HEK293 (cell line): ENCODE results near the gene ZNF215.
A peak's percentile ranks its signal among the peaks of the same experiment; 100 is the strongest.

Experiments used
- CTCF ChIA-PET: fragments of 350-600 bp; formaldehyde crosslinking; extraction: SDS; loops from one replicate; lab custom pipeline; 2021; ENCODE audit warnings: antibody characterized with exemption; lab: Yijun Ruan, JAX
- POLR2A ChIA-PET: fragments of 300-600 bp; formaldehyde crosslinking; extraction: SDS; loops from one replicate; lab custom pipeline; 2020; ENCODE audit warnings: antibody characterized with exemption, inconsistent platforms; lab: Yijun Ruan, JAX
- H3K27ac ChIP-seq: fragments of 200-500 bp; sonication (Bioruptor generic); 2 replicates; pipeline ENCODE4 v1.5.1; 2014; ENCODE audit warnings: low read depth, low read length, control low read depth, inconsistent platforms; ENCODE audit errors: extremely low read depth
- H3K36me3 ChIP-seq, 2 experiments: fragments of 200-500 bp in 1 of 2; sonication (Bioruptor generic) in 1 of 2; 1 replicate in 1 of 2; 2 replicates in 1 of 2; pipeline ENCODE4 v1.5.1; 2014 to 2017; ENCODE audit warnings: inconsistent platforms in 2 of 2, low read length in 2 of 2; ENCODE audit not compliant: control insufficient read depth in 2 of 2, insufficient read depth in 1 of 2
- H3K4me1 ChIP-seq: fragments of 200-500 bp; sonication (Bioruptor generic); 2 replicates; pipeline ENCODE4 v1.5.1; 2014; ENCODE audit warnings: mild to moderate bottlenecking, low read length, inconsistent platforms; ENCODE audit not compliant: control insufficient read depth, insufficient read depth
- H3K4me3 ChIP-seq: 2 replicates; pipeline ENCODE4 v1.5.1; 2011; ENCODE audit warnings: low read depth, mild to moderate bottlenecking, control low read depth, low read length, moderate library complexity
- H3K9me3 ChIP-seq: fragments of 200-500 bp; sonication (Bioruptor generic); 2 replicates; pipeline ENCODE4 v1.5.1; 2014; ENCODE audit warnings: low read depth, low read length, inconsistent platforms; ENCODE audit not compliant: control insufficient read depth, insufficient read depth
- ELK4 ChIP-seq: IDR thresholded peaks from 2 replicates; pipeline ENCODE4 v1.6.1; 2011; ENCODE audit warnings: mild to moderate bottlenecking, low read depth, low read length, borderline replicate concordance
- PRDM6 ChIP-seq: fragments of 450-650 bp; formaldehyde crosslinking; IDR thresholded peaks from 2 replicates; pipeline ENCODE4 v1.5.1; 2017; ENCODE audit warnings: missing biosample characterization, missing genetic modification characterization
- REST ChIP-seq: fragments of 450-650 bp; formaldehyde crosslinking; IDR thresholded peaks from 2 replicates; pipeline ENCODE4 v1.5.1; 2016; ENCODE audit warnings: missing biosample characterization, missing genetic modification characterization
- SALL2 ChIP-seq: fragments of 450-650 bp; formaldehyde crosslinking; IDR thresholded peaks from 2 replicates; pipeline ENCODE4 v1.5.0; 2017; ENCODE audit warnings: missing biosample characterization, mild to moderate bottlenecking, missing genetic modification characterization, borderline replicate concordance
- SP3 ChIP-seq: fragments of 450-650 bp; formaldehyde crosslinking; IDR thresholded peaks from 2 replicates; pipeline ENCODE4 v1.5.1; 2016; ENCODE audit warnings: missing biosample characterization, missing genetic modification characterization
- YY2 ChIP-seq: fragments of 450-650 bp; formaldehyde crosslinking; IDR thresholded peaks from 2 replicates; pipeline ENCODE4 v1.5.1; 2016; ENCODE audit warnings: missing biosample characterization, missing genetic modification characterization
- ZBTB17 ChIP-seq: fragments of 450-650 bp; formaldehyde crosslinking; IDR thresholded peaks from 2 replicates; pipeline ENCODE4 v1.5.1; 2016; ENCODE audit warnings: missing biosample characterization, missing genetic modification characterization
- ZBTB6 ChIP-seq: fragments of 450-650 bp; formaldehyde crosslinking; IDR thresholded peaks from 2 replicates; pipeline ENCODE4 v1.5.1; 2017; ENCODE audit warnings: missing biosample characterization, missing genetic modification characterization
- ZFHX2 ChIP-seq: fragments of 450-650 bp; formaldehyde crosslinking; conservative IDR thresholded peaks from 2 replicates; pipeline ENCODE4 v1.5.1; 2016; ENCODE audit warnings: missing biosample characterization, missing genetic modification characterization
- ZNF140 ChIP-seq: fragments of 450-650 bp; formaldehyde crosslinking; IDR thresholded peaks from 2 replicates; pipeline ENCODE4 v1.5.1; 2016; ENCODE audit warnings: missing biosample characterization, missing genetic modification characterization
- ZNF146 ChIP-seq: fragments of 450-650 bp; formaldehyde crosslinking; IDR thresholded peaks from 2 replicates; pipeline ENCODE4 v1.5.1; 2016; ENCODE audit warnings: missing biosample characterization, missing genetic modification characterization
- ZNF175 ChIP-seq: fragments of 450-650 bp; formaldehyde crosslinking; IDR thresholded peaks from 2 replicates; pipeline ENCODE4 v1.5.1; 2016; ENCODE audit warnings: missing biosample characterization, missing genetic modification characterization
- ZNF335 ChIP-seq: fragments of 450-650 bp; formaldehyde crosslinking; conservative IDR thresholded peaks from 2 replicates; pipeline ENCODE4 v1.5.1; 2016; ENCODE audit warnings: missing biosample characterization, missing genetic modification characterization
- ZNF37A ChIP-seq: fragments of 450-650 bp; IDR thresholded peaks from 2 replicates; pipeline ENCODE4 v1.5.1; 2018; ENCODE audit warnings: missing biosample characterization, missing genetic modification characterization
- ZNF423 ChIP-seq: fragments of 450-650 bp; formaldehyde crosslinking; IDR thresholded peaks from 2 replicates; pipeline ENCODE4 v1.5.1; 2016; ENCODE audit warnings: missing biosample characterization, missing genetic modification characterization
- ZNF426 ChIP-seq: fragments of 450-650 bp; formaldehyde crosslinking; IDR thresholded peaks from 2 replicates; pipeline ENCODE4 v1.5.1; 2017; ENCODE audit warnings: missing biosample characterization, missing genetic modification characterization, mild to moderate bottlenecking, inconsistent platforms, moderate library complexity
- ZNF510 ChIP-seq: fragments of 450-650 bp; formaldehyde crosslinking; IDR thresholded peaks from 2 replicates; pipeline ENCODE4 v1.5.1; 2018; ENCODE audit warnings: mild to moderate bottlenecking, missing genetic modification characterization, missing biosample characterization; ENCODE audit not compliant: insufficient replicate concordance
- ZNF560 ChIP-seq: fragments of 450-650 bp; formaldehyde crosslinking; IDR thresholded peaks from 2 replicates; pipeline ENCODE4 v1.5.1; 2017; ENCODE audit warnings: missing biosample characterization, missing genetic modification characterization, borderline replicate concordance
- ZNF596 ChIP-seq: fragments of 450-650 bp; IDR thresholded peaks from 2 replicates; pipeline ENCODE4 v1.5.0; 2018; ENCODE audit warnings: missing biosample characterization, mild to moderate bottlenecking, missing genetic modification characterization, moderate library complexity
- ZNF629 ChIP-seq: fragments of 450-650 bp; formaldehyde crosslinking; IDR thresholded peaks from 2 replicates; pipeline ENCODE4 v1.5.1; 2017; ENCODE audit warnings: missing biosample characterization, missing genetic modification characterization
- ZNF645 ChIP-seq: fragments of 450-650 bp; formaldehyde crosslinking; IDR thresholded peaks from 2 replicates; pipeline ENCODE4; 2016; ENCODE audit warnings: missing biosample characterization, missing genetic modification characterization
- ZNF670 ChIP-seq: fragments of 450-650 bp; formaldehyde crosslinking; IDR thresholded peaks from 2 replicates; pipeline ENCODE4 v1.5.1; 2016; ENCODE audit warnings: missing biosample characterization, missing genetic modification characterization, low read depth
- ZNF777 ChIP-seq: fragments of 450-650 bp; formaldehyde crosslinking; IDR thresholded peaks from 2 replicates; pipeline ENCODE4 v1.5.1; 2017; ENCODE audit warnings: missing biosample characterization, missing genetic modification characterization, borderline replicate concordance
- ZXDB ChIP-seq: fragments of 450-650 bp; formaldehyde crosslinking; IDR thresholded peaks from 2 replicates; pipeline ENCODE4 v1.5.1; 2016; ENCODE audit warnings: missing biosample characterization, missing genetic modification characterization

The ZNF215 gene

GRCh38 chr11:6911378-6911777 lies 14.8 kb upstream of the ZNF215 start (continued):
- TF ChIP-seq SALL2 (tag by site-specific recombination), result no peak
- no peak for TF ChIP-seq ZNF37A (tag by site-specific recombination)
- TF ChIP-seq ZNF629 (tag by site-specific recombination), result no peak
- no peak for TF ChIP-seq YY2
- TF ChIP-seq ZBTB6, result no peak
- no peak for TF ChIP-seq PRDM6

GRCh38 chr11:6911948-6912347 lies 14.3 kb upstream of the ZNF215 start:
- H3K4me3 ChIP-seq, result no peak overlapping the region
- POLR2A ChIA-PET, result no interaction called here
- no peak overlapping the region for H3K27ac ChIP-seq
- TF ChIP-seq ZNF335 (tag by site-specific recombination), result no peak
- TF ChIP-seq ZNF426 (tag by site-specific recombination), result no peak
- TF ChIP-seq SP3, result no peak
- no peak for TF ChIP-seq ZFHX2 (tag by site-specific recombination)
- no peak for TF ChIP-seq ZNF777
- TF ChIP-seq ZBTB17 (tag by site-specific recombination), result no peak
- no peak for TF ChIP-seq ZXDB (tag by site-specific recombination)
- CTCF ChIA-PET, result no interaction called here
- no peaks in the 10 kb centered on the region for H3K9me3 ChIP-seq
- no peaks in the 10 kb centered on the region for H3K4me1 ChIP-seq
- no peaks in the 10 kb centered on the region for H3K36me3 ChIP-seq

GRCh38 chr11:6919698-6920097 lies 6.5 kb upstream of the ZNF215 start:
- Histone ChIP-seq H3K4me1 (no peaks in the 10 kb centered on the region), H3K9me3 (no peaks in the 10 kb centered on the region), H3K27ac (no peak overlapping the region), H3K4me3 (no peak overlapping the region), H3K36me3 (no peaks in the 10 kb centered on the region)
- ChIA-PET POLR2A (no interaction called here), CTCF (interaction anchor here (1.1 kb wide), 1 partner anchor 165 kb away, joined by 3 read pairs; no protein-coding TSS in a partner anchor)
- TF ChIP-seq ZNF596 (tag by site-specific recombination), result no peak
- TF ChIP-seq ZNF146 (tag by site-specific recombination), result peak; percentile 95

- H3K36me3 ChIP-seq, result no peaks in the 10 kb centered on the region
- ChIA-PET POLR2A (no interaction called here), CTCF (no interaction called here)
- no peaks in the 10 kb centered on the region for H3K9me3 ChIP-seq
- H3K4me3 ChIP-seq, result no peak within 1 kb of the TSS
- H3K4me1 ChIP-seq, result no peaks in the 10 kb centered on the region
- no peak within 1 kb of the TSS for H3K27ac ChIP-seq
- no peak for TF ChIP-seq ZNF510 (tag by site-specific recombination)
- no peak for TF ChIP-seq ZNF670 (tag by site-specific recombination)
- no peak for TF ChIP-seq ZNF645 (tag by site-specific recombination)
- no peak for TF ChIP-seq ELK4
- no peak for TF ChIP-seq ZNF423
- no peak for TF ChIP-seq ZNF560
- TF ChIP-seq ZNF140 (tag by site-specific recombination), result no peak
- no peak for TF ChIP-seq REST (tag by site-specific recombination)
- TF ChIP-seq ZNF175 (tag by site-specific recombination), result no peak
Observed at GRCh38 chr11:6920702-6921101, 5.5 kb upstream of the ZNF215 start, which contains the start of gene OR2D3. Gene OR2D3 (plus strand): TSS chr11:6921002. CDS start chr11:6921002, 0 bp downstream.
